ENCODE results near the gene APOH. TPM values are rescaled to one million over a fixed set of nuclear protein-coding genes. Genes with fewer than 3 reads are reported as not detected.

APOH gene
- total RNA-seq, 1 donor = not detected

- DNase-seq (ENCODE audit: low read depth) = no peak
- no peak overlapping the region for H3K4me3 ChIP-seq (ENCODE audit: low read depth, low read length)
- TF ChIP-seq CTCF (IDR thresholded peaks at IDR 0.05; ENCODE audit: insufficient read depth, low read length) = no peak
These were observed 31.0 kb downstream of the APOH start for GRCh38 chr17:66198242-66198641.

GRCh38 chr17:66192378-66192687, 36.9 kb downstream of the APOH start:
- peak overlapping the region; percentile 71 for H3K4me3 ChIP-seq (ENCODE audit: low read depth, low read length)
- TF ChIP-seq CTCF (IDR thresholded peaks at IDR 0.05; ENCODE audit: insufficient read depth, low read length) = no peak
- no peak for DNase-seq (ENCODE audit: low read depth)

DNA sequence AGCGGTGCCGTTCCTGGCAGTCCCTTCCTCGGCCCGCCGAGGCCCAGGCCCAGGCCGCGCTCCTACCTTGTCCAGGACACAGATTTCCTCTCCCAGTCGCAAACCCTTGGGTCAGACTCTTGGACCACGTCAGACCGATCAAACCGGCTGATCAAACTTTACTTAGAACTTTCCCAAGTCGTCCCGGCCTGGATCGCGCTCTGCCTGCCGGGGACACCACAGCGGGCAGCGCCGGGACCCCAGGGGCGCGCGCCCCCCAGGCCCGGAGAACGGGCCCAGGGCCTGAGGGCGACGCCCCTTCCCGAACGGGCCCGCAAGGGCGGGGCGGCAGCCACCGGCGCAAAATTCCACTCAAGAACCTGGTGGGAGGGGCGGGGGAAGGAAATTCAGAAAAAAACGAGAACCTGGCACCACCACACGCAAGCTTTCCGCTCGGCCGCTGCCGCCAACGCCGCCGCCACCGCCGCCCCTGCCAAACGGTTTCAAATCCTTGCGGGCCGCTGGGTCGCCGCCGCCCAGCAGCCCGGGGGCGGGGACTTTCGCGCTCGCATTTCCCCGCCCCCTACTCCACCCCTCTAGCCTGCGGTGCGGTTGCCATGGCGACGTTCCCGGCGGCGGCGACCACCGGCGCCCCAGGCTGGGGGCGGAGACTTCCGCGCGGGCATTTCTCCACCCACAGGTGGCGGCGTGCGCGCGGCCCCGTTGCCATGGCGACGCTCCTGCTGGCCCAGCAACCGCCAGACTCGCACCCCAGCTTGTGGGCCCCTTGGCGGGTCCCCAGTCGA, 37.4 kb downstream of the APOH start, which contains the start of gene CEP112:
TSS of gene CEP112 (minus strand) at position 541 of the 785 bp plus-strand sequence.
- H3K4me3 ChIP-seq (ENCODE audit: low read depth, low read length) = peak within 1 kb of the TSS; percentile 71
- TF ChIP-seq CTCF (IDR thresholded peaks at IDR 0.05; ENCODE audit: insufficient read depth, low read length) = no peak
- DNase-seq (ENCODE audit: low read depth) = peak; percentile 49

DNA sequence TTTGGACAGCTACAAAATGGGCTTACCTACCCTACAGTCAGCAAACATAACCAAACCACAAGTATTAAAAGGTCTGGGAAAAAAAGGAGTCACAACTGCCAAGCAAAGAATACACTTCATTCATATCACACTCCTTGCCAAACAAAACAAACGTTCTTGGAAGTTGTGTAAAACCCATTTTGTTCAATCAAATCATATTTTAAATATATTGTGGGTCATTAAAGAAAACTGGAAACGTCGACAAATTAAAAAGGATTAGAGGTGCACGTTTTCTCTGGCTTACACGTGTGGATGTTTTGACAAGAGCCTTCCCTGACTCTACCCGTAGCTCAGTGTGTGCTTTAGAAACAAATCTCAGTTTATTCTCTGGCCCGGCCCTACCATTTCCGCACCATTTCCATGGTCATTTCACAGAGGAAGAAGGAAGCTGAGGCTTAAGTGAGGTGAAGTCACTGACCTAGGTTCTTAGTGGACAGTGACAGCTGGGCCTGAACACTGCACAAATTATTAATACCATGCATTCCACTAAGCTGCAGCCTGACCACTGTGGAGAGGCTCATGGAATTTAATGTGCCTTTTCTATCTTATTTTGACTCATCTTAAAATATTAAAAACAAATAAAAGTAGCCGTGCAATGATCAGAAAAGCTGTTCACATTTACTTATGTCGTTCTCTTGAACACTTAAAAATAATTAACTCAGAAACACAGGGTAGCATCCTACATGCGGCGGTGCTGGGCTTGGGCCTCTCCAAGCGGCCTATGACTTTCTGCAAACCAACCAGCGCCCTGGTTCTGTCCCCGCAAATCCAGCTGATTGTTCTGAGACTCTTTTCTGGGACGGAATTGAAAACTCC, 38.2 kb downstream of the APOH start:
- DNase-seq (ENCODE audit: low read depth) = peak; percentile 81
- TF ChIP-seq CTCF (IDR thresholded peaks at IDR 0.05; ENCODE audit: insufficient read depth, low read length) = no peak

GRCh38 chr17:66187718-66188117, 41.5 kb downstream of the APOH start:
- DNase-seq (ENCODE audit: low read depth) = no peak
- no peak for TF ChIP-seq CTCF (IDR thresholded peaks at IDR 0.05; ENCODE audit: insufficient read depth, low read length)
- H3K4me3 ChIP-seq (ENCODE audit: low read depth, low read length) = no peak overlapping the region

More for the DNA sequence above, 38.2 kb downstream of the APOH start:
- H3K4me3 ChIP-seq (ENCODE audit: low read depth, low read length) = peak overlapping the region; percentile 71

GRCh38 chr17:66185862-66186261, 43.4 kb downstream of the APOH start:
- no peak for TF ChIP-seq CTCF (IDR thresholded peaks at IDR 0.05; ENCODE audit: insufficient read depth, low read length)
- no peak overlapping the region for H3K4me3 ChIP-seq (ENCODE audit: low read depth, low read length)
- DNase-seq (ENCODE audit: low read depth) = no peak
